ENCODE data around the gene GPSM1.

Gene GPSM1

DNA sequence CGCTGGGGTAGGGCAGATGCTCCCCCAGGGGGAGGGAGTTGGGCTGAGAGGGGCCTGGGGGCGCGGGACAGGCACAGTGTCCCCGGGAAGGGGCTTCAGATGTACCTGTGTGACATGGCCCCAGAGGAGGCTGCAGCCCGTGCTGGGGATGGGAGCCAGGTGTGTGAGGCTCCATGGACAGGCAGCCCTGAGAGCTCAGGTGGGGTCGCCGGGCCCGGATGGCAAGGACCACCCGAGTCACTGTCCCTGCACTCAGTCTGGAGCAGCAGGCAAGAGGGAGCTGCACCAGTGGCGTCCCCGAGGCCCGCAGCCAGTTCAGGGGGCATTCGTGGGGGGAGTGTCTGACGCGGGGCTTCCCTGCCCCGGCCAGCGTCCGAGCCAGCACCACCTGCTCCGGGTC, 42.4 kb upstream of the GPSM1 start:
- Histone ChIP-seq H3K4me3 (ENCODE audit: low read length) (no peak overlapping the region), H3K36me3 (ENCODE audit: insufficient read depth, low read depth, low read length) (no peaks in the 10 kb centered on the region), H3K4me1 (ENCODE audit: insufficient read depth, low read length) (no peaks in the 10 kb centered on the region), H3K27me3 (ENCODE audit: insufficient read depth, low read length) (no peaks in the 10 kb centered on the region), H3K9me3 (ENCODE audit: insufficient read depth, low read depth, low read length) (no peaks in the 10 kb centered on the region), H3K27ac (ENCODE audit: low read length) (no peak overlapping the region), H3K9ac (ENCODE audit: low read depth, low read length) (no peak overlapping the region)

DNA sequence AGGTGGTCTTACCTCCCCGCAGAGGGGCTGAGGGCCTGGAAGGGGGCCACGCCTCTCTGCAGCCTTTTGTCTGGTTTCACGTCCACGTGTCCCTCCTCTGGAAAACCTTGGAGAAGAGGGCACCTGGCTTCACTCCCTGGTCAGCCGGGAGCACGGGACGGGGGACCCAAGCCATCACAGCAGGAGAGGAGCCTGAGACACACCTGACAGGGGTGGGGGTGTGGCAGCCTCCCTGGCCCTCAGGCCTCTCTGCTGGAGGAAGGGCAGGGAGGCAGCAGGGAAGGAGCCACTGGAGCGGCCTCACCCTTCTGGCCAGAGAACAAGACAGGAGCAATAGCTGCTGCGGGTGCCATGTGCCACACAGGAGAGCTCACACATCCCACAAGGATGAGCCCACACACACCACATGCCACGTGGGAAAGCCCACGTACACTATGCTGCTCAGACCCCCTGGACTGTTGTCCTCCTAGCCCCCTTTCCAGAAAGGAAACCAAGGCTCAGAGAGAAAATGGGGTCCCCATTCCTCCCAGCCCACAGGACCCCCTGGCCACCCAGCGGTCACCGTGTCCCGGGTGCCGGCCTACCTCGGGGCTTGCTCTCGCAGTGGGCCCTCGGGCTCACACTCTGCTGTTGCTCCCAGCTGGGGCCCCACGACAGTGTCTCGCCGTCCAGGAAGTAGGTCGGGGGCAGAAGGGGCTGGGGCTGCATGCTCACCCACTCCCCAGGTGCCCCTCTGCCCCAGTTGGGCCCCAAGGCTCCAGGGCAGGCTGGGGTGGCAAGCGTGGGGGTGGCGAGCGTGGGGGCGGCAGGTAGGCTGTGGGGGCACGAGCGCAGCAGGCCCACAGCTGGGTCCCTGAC, 41.6 kb upstream of the GPSM1 start:
- no peak overlapping the region for H3K4me3 ChIP-seq (ENCODE audit: low read length)
- H3K9ac ChIP-seq (ENCODE audit: low read depth, low read length) = no peak overlapping the region
- H3K27me3 ChIP-seq (ENCODE audit: insufficient read depth, low read length) = no peaks in the 10 kb centered on the region
- H3K4me1 ChIP-seq (ENCODE audit: insufficient read depth, low read length) = no peaks in the 10 kb centered on the region
- H3K36me3 ChIP-seq (ENCODE audit: insufficient read depth, low read depth, low read length) = no peaks in the 10 kb centered on the region
- no peaks in the 10 kb centered on the region for H3K9me3 ChIP-seq (ENCODE audit: insufficient read depth, low read depth, low read length)
- H3K27ac ChIP-seq (ENCODE audit: low read length) = no peak overlapping the region

DNA sequence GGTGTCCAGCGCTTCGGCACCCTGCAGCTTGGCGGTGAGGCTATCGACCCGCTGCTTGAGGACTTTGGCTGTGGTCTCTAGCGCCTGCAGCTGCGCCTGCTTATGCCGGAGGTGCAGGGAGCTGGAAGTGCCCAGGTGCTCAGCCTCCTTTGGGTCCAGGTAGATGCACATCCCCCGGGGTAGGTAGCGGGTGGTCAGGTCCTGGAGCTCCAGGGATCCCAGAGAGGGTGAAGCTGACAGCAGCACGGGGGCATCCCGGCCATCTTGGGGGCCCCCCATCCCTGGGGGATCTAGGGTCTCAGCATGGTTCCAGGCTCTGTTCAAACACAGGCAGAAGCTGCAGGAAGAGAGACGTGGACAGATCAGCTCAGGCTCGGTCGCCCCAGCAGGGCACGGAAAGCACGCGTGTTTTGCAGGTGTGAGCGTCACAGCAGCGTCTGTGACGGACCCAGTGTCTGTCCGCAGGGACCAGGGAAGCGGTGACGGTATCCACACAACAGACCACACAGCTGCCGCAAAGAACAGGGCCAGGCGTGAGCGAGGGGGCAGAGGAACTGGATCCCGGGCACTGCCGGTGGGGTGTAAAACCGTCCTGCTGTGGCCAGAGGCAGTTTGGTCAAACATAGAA, 40.9 kb upstream of the GPSM1 start:
- Histone ChIP-seq H3K4me1 (ENCODE audit: insufficient read depth, low read length) (no peaks in the 10 kb centered on the region), H3K4me3 (ENCODE audit: low read length) (no peak overlapping the region), H3K9ac (ENCODE audit: low read depth, low read length) (no peak overlapping the region), H3K9me3 (ENCODE audit: insufficient read depth, low read depth, low read length) (no peaks in the 10 kb centered on the region), H3K27ac (ENCODE audit: low read length) (no peak overlapping the region), H3K36me3 (ENCODE audit: insufficient read depth, low read depth, low read length) (no peaks in the 10 kb centered on the region), H3K27me3 (ENCODE audit: insufficient read depth, low read length) (no peaks in the 10 kb centered on the region)

DNA sequence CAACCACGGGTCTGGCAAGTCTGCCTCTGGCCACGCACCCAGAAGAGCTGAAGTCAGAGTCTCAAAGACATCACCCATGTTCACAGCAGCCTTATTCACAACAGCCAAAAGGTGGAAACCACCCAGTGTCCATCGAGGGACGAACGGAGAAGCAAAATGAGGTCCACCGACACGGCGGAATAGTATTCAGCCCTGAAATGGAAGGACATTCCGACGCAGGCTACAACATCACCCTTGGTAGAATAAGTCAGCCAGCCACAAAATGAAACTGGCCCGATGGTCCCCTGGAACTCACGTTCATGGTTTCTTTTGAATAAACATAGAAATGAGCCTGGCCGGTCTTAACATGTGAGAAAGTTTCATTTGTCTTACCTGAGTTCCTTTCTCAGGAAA, 40.4 kb upstream of the GPSM1 start:
- H3K4me1 ChIP-seq (ENCODE audit: insufficient read depth, low read length) = no peaks in the 10 kb centered on the region
- H3K27me3 ChIP-seq (ENCODE audit: insufficient read depth, low read length) = no peaks in the 10 kb centered on the region
- H3K9ac ChIP-seq (ENCODE audit: low read depth, low read length) = no peak overlapping the region
- no peaks in the 10 kb centered on the region for H3K36me3 ChIP-seq (ENCODE audit: insufficient read depth, low read depth, low read length)
- no peaks in the 10 kb centered on the region for H3K9me3 ChIP-seq (ENCODE audit: insufficient read depth, low read depth, low read length)
- H3K27ac ChIP-seq (ENCODE audit: low read length) = no peak overlapping the region
- no peak overlapping the region for H3K4me3 ChIP-seq (ENCODE audit: low read length)

DNA sequence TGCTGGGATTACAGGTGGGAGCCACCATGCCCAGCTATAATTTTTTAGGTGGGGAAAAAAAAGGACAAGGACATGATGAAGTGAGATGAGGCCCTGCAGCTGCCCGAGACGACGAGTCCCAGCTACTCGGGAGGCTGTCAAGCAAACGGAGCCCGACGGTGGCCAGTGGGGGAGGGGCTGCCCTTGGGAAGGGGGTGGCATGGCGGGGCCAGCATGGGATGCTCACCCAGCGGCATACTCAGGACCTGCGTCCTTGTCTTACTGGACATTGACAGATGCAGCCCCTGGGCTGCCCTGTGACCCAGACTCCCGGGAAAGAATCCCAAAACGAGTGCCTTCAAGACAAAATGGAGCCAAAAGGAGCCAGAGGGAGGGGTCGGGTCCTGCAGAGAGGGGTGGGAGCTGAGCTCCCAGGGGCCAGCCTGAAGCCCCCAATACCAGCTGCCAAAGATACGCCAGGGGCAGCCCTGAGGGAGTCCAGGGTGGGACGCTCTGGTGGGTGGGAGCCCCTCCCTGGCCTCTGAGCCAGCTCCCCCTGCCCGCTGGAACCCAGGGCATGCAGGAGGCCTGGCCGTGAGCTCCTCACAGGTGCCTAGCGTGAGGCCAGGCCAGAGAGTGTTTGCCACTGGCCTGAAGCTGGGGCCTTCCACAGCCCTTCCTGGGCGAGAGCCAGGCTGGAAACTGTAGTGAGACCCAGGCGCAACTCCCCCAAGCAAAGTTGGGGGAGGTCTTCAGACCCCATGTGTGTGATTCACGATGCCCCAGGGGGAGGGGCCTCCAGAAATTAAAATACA, 39.2 kb upstream of the GPSM1 start:
- H3K27ac ChIP-seq (ENCODE audit: low read length) = no peak overlapping the region
- H3K9ac ChIP-seq (ENCODE audit: low read depth, low read length) = no peak overlapping the region
- no peaks in the 10 kb centered on the region for H3K4me1 ChIP-seq (ENCODE audit: insufficient read depth, low read length)
- H3K4me3 ChIP-seq (ENCODE audit: low read length) = no peak overlapping the region
- H3K9me3 ChIP-seq (ENCODE audit: insufficient read depth, low read depth, low read length) = 0 out of 2 replicates have a peak, but pooled peaks cover under 1% of the 10 kb centered on the region
- no peaks in the 10 kb centered on the region for H3K27me3 ChIP-seq (ENCODE audit: insufficient read depth, low read length)
- H3K36me3 ChIP-seq (ENCODE audit: insufficient read depth, low read depth, low read length) = no peaks in the 10 kb centered on the region

DNA sequence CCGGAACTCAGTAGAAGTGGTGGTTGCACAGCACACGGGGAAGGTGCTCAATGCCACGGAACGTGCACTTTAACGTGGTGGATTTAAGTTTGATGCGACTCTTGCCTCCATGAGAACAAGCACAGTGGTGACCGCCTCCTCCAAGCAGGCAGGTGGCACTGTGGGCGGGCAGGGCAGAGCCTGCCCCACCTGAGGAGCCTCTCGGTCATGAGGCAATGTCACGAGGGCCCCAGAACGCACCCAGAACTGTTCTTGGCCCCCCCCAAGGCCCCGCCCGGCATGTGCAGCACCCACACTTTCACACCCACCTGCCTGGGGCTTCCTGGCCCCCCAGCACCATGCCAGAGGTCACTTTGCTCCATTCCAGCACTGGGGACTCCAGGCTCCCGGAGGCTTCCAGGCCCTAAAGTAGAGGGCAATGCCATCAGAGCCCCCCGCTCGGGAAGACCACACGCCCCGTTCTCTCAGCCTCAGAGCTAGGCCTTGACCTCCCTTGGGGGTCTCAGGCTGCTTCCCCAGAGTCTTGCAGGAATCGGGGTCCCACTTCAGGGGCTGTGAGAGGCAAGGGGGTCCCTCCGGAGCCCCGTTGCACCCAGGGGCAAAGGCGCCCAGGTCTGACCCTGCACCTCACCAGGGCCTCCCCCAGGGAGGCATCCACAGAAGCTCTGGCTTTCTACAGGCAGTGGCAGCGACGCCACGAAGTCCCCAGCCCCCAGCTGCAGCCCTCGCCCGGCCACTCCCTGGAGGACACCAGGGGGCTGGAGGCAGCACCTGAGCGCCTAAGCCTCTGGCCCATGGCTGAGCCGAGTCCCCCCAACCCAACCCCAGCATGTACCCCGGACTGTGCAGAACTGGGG, 37.5 kb upstream of the GPSM1 start:
- no peaks in the 10 kb centered on the region for H3K4me1 ChIP-seq (ENCODE audit: insufficient read depth, low read length)
- H3K27ac ChIP-seq (ENCODE audit: low read length) = no peak overlapping the region
- H3K9me3 ChIP-seq (ENCODE audit: insufficient read depth, low read depth, low read length) = peaks cover 6% of the 10 kb centered on the region; the same call in 1 of the 2 replicates
- no peaks in the 10 kb centered on the region for H3K36me3 ChIP-seq (ENCODE audit: insufficient read depth, low read depth, low read length)
- no peak overlapping the region for H3K4me3 ChIP-seq (ENCODE audit: low read length)
- H3K27me3 ChIP-seq (ENCODE audit: insufficient read depth, low read length) = no peaks in the 10 kb centered on the region
- no peak overlapping the region for H3K9ac ChIP-seq (ENCODE audit: low read depth, low read length)

DNA sequence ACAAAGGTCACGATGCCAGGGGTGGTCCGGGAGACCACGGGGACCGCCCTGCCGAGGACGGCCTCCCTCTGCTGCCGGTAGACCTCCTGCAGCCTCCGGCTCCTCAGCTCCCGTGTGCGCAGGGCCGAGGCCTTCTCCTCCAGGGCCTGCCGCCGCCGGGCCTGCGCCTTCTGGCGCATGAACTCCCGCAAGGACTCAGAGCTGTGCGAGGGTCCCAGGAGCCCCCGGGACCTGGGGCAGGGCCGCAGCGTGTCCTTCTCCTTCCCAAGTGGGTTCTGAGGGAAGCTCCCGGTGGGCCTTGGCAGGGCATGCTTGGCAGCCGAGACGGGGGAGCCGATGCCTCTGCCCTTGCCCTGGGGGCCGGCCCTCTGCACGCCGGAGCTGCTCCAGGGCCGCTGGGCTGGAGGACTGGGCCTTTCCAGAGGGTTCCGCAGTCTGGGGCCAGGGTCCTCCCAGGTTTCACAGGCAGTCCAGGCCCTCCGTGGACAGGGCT, 36.8 kb upstream of the GPSM1 start:
- no peak overlapping the region for H3K9ac ChIP-seq (ENCODE audit: low read depth, low read length)
- no peaks in the 10 kb centered on the region for H3K27me3 ChIP-seq (ENCODE audit: insufficient read depth, low read length)
- no peaks in the 10 kb centered on the region for H3K36me3 ChIP-seq (ENCODE audit: insufficient read depth, low read depth, low read length)
- no peak overlapping the region for H3K27ac ChIP-seq (ENCODE audit: low read length)
- H3K4me3 ChIP-seq (ENCODE audit: low read length) = no peak overlapping the region
- H3K4me1 ChIP-seq (ENCODE audit: insufficient read depth, low read length) = no peaks in the 10 kb centered on the region
- peaks cover 6% of the 10 kb centered on the region; the same call in 1 of the 2 replicates for H3K9me3 ChIP-seq (ENCODE audit: insufficient read depth, low read depth, low read length)

DNA sequence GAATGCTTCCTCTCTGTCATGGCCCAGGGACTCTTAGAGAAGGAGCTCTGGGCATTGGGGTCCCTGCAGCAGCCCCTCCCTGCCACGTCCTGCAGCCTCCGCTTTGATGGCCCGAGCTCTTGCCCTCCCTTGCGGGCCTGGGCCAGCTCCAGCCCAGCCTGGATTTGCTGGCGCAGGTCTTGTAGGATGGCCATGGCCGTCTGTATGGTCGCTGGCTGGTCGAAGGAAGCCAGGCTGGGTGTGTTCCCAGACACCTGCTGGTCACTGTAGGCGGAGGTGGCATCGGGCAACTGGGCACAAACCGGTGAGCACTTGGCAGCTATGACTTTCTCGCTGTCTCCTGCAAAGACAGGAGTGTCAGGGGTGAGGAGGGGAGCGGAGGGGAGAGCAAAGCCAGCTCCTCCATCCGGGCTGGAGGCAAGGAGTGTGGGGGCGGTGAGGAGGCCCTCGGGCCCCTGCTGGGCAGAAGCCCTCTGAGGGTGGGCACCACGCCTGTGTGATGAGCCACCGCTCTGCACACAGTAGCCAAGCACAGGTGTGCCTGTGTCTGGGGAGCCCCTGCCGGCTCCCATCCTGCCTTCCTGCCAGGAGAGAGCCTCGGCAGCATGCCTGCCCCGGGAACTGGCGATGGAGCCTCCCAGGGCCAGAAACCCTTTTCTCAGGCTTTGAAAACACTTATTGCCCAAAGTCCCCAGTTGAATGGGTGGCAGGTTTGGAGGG, 35.9 kb upstream of the GPSM1 start:
- no peak overlapping the region for H3K27ac ChIP-seq (ENCODE audit: low read length)
- no peak overlapping the region for H3K4me3 ChIP-seq (ENCODE audit: low read length)
- no peaks in the 10 kb centered on the region for H3K4me1 ChIP-seq (ENCODE audit: insufficient read depth, low read length)
- no peaks in the 10 kb centered on the region for H3K36me3 ChIP-seq (ENCODE audit: insufficient read depth, low read depth, low read length)
- no peak overlapping the region for H3K9ac ChIP-seq (ENCODE audit: low read depth, low read length)
- peaks cover 6% of the 10 kb centered on the region; the same call in 1 of the 2 replicates for H3K9me3 ChIP-seq (ENCODE audit: insufficient read depth, low read depth, low read length)
- H3K27me3 ChIP-seq (ENCODE audit: insufficient read depth, low read length) = no peaks in the 10 kb centered on the region

DNA sequence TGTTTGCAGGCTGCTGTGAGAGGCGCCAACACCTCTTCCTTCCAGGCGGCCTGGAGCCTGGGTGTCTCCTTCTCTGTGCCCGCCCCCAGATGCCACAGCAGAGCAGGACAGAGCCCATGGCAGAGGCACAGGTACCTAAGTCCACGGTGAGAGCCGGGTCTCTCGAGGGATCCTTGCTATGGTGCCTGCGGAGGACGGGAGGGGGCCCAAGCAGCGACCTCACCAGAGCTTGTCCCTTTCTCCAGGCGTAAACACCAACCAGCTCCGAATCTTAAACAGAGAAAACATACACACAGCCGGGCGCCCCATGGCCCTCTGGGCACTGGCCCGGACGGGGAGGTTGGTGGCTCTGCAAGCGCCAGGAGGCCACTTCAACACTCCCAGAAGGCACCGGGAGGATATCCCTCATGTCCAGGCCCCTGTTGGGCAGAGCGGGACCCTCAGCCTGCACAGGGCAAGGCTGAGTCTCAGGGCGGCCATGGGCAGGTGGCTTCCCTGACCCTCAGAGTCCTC, 35.3 kb upstream of the GPSM1 start:
- no peaks in the 10 kb centered on the region for H3K36me3 ChIP-seq (ENCODE audit: insufficient read depth, low read depth, low read length)
- peaks cover 6% of the 10 kb centered on the region; the same call in 1 of the 2 replicates for H3K9me3 ChIP-seq (ENCODE audit: insufficient read depth, low read depth, low read length)
- H3K4me3 ChIP-seq (ENCODE audit: low read length) = no peak overlapping the region
- no peak overlapping the region for H3K27ac ChIP-seq (ENCODE audit: low read length)
- H3K4me1 ChIP-seq (ENCODE audit: insufficient read depth, low read length) = no peaks in the 10 kb centered on the region
- H3K27me3 ChIP-seq (ENCODE audit: insufficient read depth, low read length) = no peaks in the 10 kb centered on the region
- no peak overlapping the region for H3K9ac ChIP-seq (ENCODE audit: low read depth, low read length)

DNA sequence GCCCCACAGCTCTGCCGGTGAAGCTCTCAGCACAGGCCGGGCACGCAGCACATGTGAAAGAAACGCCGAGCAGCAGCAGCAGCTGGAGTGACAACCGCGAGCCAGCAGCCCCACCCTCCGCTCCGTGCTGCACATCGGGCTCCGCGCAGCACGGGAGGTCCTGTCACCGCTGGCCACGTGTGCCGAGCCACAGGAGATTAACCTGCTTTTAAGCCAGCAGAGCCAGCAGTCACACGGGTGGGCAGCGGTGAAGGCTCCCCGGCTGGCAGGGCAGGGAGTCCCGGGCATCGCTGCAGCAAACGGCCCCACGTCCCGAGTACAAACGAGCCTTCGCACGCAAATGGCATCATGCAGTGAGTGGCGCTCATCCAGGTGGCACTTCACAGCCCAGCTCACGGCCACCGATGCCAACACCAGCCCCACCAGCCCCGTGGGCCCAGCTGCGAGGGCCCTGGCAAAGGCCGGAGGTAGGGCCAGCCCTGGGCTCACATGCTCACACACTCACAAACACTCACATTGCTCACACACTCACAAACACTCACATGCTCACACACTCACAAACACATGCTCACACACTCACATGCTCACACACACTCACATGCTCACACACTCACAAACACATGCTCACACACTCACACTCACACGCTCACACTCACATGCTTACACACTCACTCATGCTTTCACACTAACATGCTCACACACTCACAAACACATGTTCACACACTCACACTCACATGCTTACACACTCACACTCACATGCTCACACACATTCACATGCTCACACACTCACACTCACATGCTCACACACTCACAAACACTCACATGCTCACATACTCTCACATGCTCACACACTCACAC, 34.5 kb upstream of the GPSM1 start:
- H3K4me3 ChIP-seq (ENCODE audit: low read length) = no peak overlapping the region
- no peak overlapping the region for H3K27ac ChIP-seq (ENCODE audit: low read length)
- no peak overlapping the region for H3K9ac ChIP-seq (ENCODE audit: low read depth, low read length)
- H3K36me3 ChIP-seq (ENCODE audit: insufficient read depth, low read depth, low read length) = no peaks in the 10 kb centered on the region
- no peaks in the 10 kb centered on the region for H3K27me3 ChIP-seq (ENCODE audit: insufficient read depth, low read length)
- peaks cover 6% of the 10 kb centered on the region; the same call in 1 of the 2 replicates for H3K9me3 ChIP-seq (ENCODE audit: insufficient read depth, low read depth, low read length)
- H3K4me1 ChIP-seq (ENCODE audit: insufficient read depth, low read length) = no peaks in the 10 kb centered on the region

Data from iPS-20b (cell line).